HCT116 (cell line): ENCODE data around the gene CLDN34.

ENCODE experiments used
- CBX3 ChIP-seq: IDR thresholded peaks from 2 replicates; pipeline ENCODE4 v1.6.1; 2012; ENCODE audit warnings: low read depth
- CEBPB ChIP-seq: IDR thresholded peaks from 2 replicates; pipeline ENCODE4 v1.6.1; 2012; ENCODE audit warnings: low read depth
- CTCF ChIP-seq, 3 experiments: fragments of 200-600 bp in 1 of 3; sonication (generic) in 1 of 3; IDR thresholded peaks in 2 of 3; conservative IDR thresholded peaks in 1 of 3; 2 replicates each; pipeline ENCODE4 v1.5.1; 2012 to 2017; ENCODE audit warnings: low read depth in 2 of 3, low read length in 2 of 3, antibody characterized with exemption in 1 of 3, borderline replicate concordance in 1 of 3, control low read depth in 1 of 3, mild to moderate bottlenecking in 1 of 3, mixed read lengths in 1 of 3, mixed run types in 1 of 3, moderate library complexity in 1 of 3; ENCODE audit not compliant: insufficient read depth in 1 of 3
- EGR1 ChIP-seq: IDR thresholded peaks from 2 replicates; pipeline ENCODE4 v1.6.1; 2012; ENCODE audit warnings: low read depth
- POLR2A ChIP-seq: IDR thresholded peaks from 2 replicates; pipeline ENCODE4 v1.7.0; 2011; ENCODE audit warnings: borderline replicate concordance; ENCODE audit not compliant: insufficient read depth, insufficient read length; ENCODE audit errors: extremely low read depth
- POLR2AphosphoS5 ChIP-seq: IDR thresholded peaks from 2 replicates; pipeline ENCODE4 v1.6.1; 2011; ENCODE audit warnings: mild to moderate bottlenecking, low read depth, low read length, moderate library complexity
- SIN3A ChIP-seq: IDR thresholded peaks from 2 replicates; pipeline ENCODE4 v1.6.1; 2012; ENCODE audit warnings: low read depth
- SRF ChIP-seq: IDR thresholded peaks from 2 replicates; pipeline ENCODE4 v1.6.1; 2012; ENCODE audit warnings: low read depth
- ZFX ChIP-seq: fragments of 450-650 bp; IDR thresholded peaks from 2 replicates; pipeline ENCODE4 v1.6.1; 2017
- TF ChIP-seq, protein P1 (sequence below): IDR thresholded peaks from 2 replicates; pipeline ENCODE4 v1.6.1; 2011; ENCODE audit warnings: mild to moderate bottlenecking, low read length, moderate library complexity; ENCODE audit not compliant: insufficient replicate concordance; ENCODE audit errors: extremely low read depth

- TF ChIP-seq POLR2AphosphoS5 (no peak), ZFX (no peak), CTCF (IDR thresholded peaks at IDR 0.05 in 2 of 3, conservative IDR thresholded peaks at IDR 0.05 in 1 of 3; ENCODE audit: borderline replicate concordance in 1 of 3, insufficient read depth in 1 of 3, low read depth in 2 of 3, low read length in 2 of 3) (no peak), POLR2A (no peak), CEBPB (no peak), CBX3 (no peak), SIN3A (no peak), EGR1 (no peak), SRF (no peak)
- TF ChIP-seq, protein P1, sequence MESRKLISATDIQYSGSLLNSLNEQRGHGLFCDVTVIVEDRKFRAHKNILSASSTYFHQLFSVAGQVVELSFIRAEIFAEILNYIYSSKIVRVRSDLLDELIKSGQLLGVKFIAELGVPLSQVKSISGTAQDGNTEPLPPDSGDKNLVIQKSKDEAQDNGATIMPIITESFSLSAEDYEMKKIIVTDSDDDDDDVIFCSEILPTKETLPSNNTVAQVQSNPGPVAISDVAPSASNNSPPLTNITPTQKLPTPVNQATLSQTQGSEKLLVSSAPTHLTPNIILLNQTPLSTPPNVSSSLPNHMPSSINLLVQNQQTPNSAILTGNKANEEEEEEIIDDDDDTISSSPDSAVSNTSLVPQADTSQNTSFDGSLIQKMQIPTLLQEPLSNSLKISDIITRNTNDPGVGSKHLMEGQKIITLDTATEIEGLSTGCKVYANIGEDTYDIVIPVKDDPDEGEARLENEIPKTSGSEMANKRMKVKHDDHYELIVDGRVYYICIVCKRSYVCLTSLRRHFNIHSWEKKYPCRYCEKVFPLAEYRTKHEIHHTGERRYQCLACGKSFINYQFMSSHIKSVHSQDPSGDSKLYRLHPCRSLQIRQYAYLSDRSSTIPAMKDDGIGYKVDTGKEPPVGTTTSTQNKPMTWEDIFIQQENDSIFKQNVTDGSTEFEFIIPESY: no peak
Measured at GRCh38 chrX:9992724-9993123, 25.6 kb downstream of the CLDN34 start.
